A549 (cell line): ENCODE measurements around the gene BBS9.

ENCODE experiments used
- CEBPB ChIP-seq, 2 experiments: fragments of >200 bp in 1 of 2; sonication (Bioruptor Twin) in 1 of 2; formaldehyde crosslinking in 1 of 2; IDR thresholded peaks; 2 replicates each; pipeline ENCODE4 v1.6.1; 2012 to 2016
- CTCF ChIP-seq: fragments of >200 bp; sonication (Bioruptor Twin); formaldehyde crosslinking; IDR thresholded peaks from 3 replicates; pipeline ENCODE4 v1.5.1; 2016

- TF ChIP-seq CEBPB (IDR thresholded peaks at IDR 0.05): no peak
- TF ChIP-seq CTCF: no peak
Observed at GRCh38 chr7:33111614-33112013, 17.8 kb upstream of the BBS9 start.
